ENCODE measurements around the gene GABRR1. TPM values are rescaled to one million over a fixed set of nuclear protein-coding genes. Genes with fewer than 3 reads are reported as not detected.

The GABRR1 gene
- total RNA-seq, 1 experiment from 2014 or later, result not detected

- no peak overlapping the region for H3K27ac ChIP-seq (ENCODE audit: low read depth, low read length)
- no peaks in the 10 kb centered on the region for H3K9me2 ChIP-seq (ENCODE audit: insufficient read depth)
- CTCF ChIA-PET, result no interaction called here
- H3K27me3 ChIP-seq (ENCODE audit: insufficient read depth, low read length), result no peaks in the 10 kb centered on the region
- no peak overlapping the region for H3K4me2 ChIP-seq (ENCODE audit: low read length)
- intact Hi-C loops (cut with micrococcal nuclease), result no loop called here
- no peaks in the 10 kb centered on the region for H3K79me2 ChIP-seq (ENCODE audit: insufficient read depth, low read length)
- POLR2A ChIA-PET, result no interaction called here
- no peak overlapping the region for H3K4me3 ChIP-seq (replicated peaks in 1 of 2; ENCODE audit: low read depth in 1 of 2, low read length in 2 of 2)
- H2AFZ ChIP-seq (ENCODE audit: low read depth, low read length, poor library complexity, severe bottlenecking), result no peak overlapping the region
- ATAC-seq, result no peak
- H4K20me1 ChIP-seq (ENCODE audit: insufficient read depth), result no peaks in the 10 kb centered on the region
- TF ChIP-seq ATF3 (IDR thresholded peaks at IDR 0.05) (no peak), JUND (IDR thresholded peaks at IDR 0.05) (no peak), POLR2AphosphoS5 (IDR thresholded peaks at IDR 0.05; ENCODE audit: low read depth, low read length) (no peak), EGR1 (IDR thresholded peaks at IDR 0.05; ENCODE audit: low read depth) (no peak), YY1 (IDR thresholded peaks at IDR 0.05; ENCODE audit: extremely low read depth, insufficient replicate concordance, low read depth, low read length) (no peak), ELF1 (IDR thresholded peaks at IDR 0.05; ENCODE audit: borderline replicate concordance, low read depth) (no peak), ZBTB33 (IDR thresholded peaks at IDR 0.05; ENCODE audit: extremely low read depth, insufficient replicate concordance, low read length) (no peak), SP1 (IDR thresholded peaks at IDR 0.05; ENCODE audit: low read depth) (no peak), SIN3A (IDR thresholded peaks at IDR 0.05; ENCODE audit: low read depth) (no peak), TCF7L2 (IDR thresholded peaks at IDR 0.05; ENCODE audit: borderline replicate concordance, extremely low read depth, insufficient read depth, insufficient read length) (no peak), CEBPB (IDR thresholded peaks at IDR 0.05; ENCODE audit: low read depth) (no peak)
- TF ChIP-seq, protein P1, sequence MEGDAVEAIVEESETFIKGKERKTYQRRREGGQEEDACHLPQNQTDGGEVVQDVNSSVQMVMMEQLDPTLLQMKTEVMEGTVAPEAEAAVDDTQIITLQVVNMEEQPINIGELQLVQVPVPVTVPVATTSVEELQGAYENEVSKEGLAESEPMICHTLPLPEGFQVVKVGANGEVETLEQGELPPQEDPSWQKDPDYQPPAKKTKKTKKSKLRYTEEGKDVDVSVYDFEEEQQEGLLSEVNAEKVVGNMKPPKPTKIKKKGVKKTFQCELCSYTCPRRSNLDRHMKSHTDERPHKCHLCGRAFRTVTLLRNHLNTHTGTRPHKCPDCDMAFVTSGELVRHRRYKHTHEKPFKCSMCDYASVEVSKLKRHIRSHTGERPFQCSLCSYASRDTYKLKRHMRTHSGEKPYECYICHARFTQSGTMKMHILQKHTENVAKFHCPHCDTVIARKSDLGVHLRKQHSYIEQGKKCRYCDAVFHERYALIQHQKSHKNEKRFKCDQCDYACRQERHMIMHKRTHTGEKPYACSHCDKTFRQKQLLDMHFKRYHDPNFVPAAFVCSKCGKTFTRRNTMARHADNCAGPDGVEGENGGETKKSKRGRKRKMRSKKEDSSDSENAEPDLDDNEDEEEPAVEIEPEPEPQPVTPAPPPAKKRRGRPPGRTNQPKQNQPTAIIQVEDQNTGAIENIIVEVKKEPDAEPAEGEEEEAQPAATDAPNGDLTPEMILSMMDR (IDR thresholded peaks at IDR 0.05 in 2 of 3, conservative IDR thresholded peaks at IDR 0.05 in 1 of 3; ENCODE audit: borderline replicate concordance in 1 of 3, insufficient read depth in 1 of 3, low read depth in 2 of 3, low read length in 2 of 3), result no peak
- H3K9me3 ChIP-seq (ENCODE audit: control insufficient read depth in 1 of 2, insufficient read depth in 1 of 2, low read depth in 1 of 2, low read length in 2 of 2), result no peaks in the 10 kb centered on the region
- RAD21 ChIA-PET (ENCODE audit: low non-redundant PET in 1 of 2, low total read pairs in 2 of 2, uncharacterized antibody in 2 of 2, unreplicated experiment in 2 of 2), result no interaction called here
- no peak for DNase-seq (ENCODE audit: low read depth, low spot score)
- H3K36me3 ChIP-seq (ENCODE audit: control insufficient read depth in 1 of 2, insufficient read depth in 2 of 2, low read length in 2 of 2), result no peaks in the 10 kb centered on the region
- BruUV-seq (replicated peaks), result no TSS peak
- H3K9ac ChIP-seq (ENCODE audit: low read length), result no peak overlapping the region
- no peaks in the 10 kb centered on the region for H3K4me1 ChIP-seq (ENCODE audit: control insufficient read depth in 1 of 2, insufficient read depth in 2 of 2, low read length in 2 of 2)
These were observed 8.6 kb downstream of the GABRR1 start for GRCh38 chr6:89208551-89208950.

Data from HCT116 (cell line).